Loucy (cell line): ENCODE results near the gene EEF1A1.

Source experiments
- EZH2phosphoT487 ChIP-seq: fragments of 200-600 bp; IDR thresholded peaks from 2 replicates; pipeline ENCODE4 v1.6.1; 2018; ENCODE audit warnings: antibody characterized with exemption, mild to moderate bottlenecking, moderate library complexity, borderline replicate concordance
- TF ChIP-seq, protein P1 (sequence below): fragments of 200-600 bp; sonication (generic); conservative IDR thresholded peaks from 2 replicates; pipeline ENCODE4 v1.5.1; 2014; ENCODE audit warnings: mild to moderate bottlenecking, antibody characterized with exemption, low read length

GRCh38 chr6:73569121-73569520 lies 48.3 kb upstream of the EEF1A1 start:
- TF ChIP-seq, protein P1, sequence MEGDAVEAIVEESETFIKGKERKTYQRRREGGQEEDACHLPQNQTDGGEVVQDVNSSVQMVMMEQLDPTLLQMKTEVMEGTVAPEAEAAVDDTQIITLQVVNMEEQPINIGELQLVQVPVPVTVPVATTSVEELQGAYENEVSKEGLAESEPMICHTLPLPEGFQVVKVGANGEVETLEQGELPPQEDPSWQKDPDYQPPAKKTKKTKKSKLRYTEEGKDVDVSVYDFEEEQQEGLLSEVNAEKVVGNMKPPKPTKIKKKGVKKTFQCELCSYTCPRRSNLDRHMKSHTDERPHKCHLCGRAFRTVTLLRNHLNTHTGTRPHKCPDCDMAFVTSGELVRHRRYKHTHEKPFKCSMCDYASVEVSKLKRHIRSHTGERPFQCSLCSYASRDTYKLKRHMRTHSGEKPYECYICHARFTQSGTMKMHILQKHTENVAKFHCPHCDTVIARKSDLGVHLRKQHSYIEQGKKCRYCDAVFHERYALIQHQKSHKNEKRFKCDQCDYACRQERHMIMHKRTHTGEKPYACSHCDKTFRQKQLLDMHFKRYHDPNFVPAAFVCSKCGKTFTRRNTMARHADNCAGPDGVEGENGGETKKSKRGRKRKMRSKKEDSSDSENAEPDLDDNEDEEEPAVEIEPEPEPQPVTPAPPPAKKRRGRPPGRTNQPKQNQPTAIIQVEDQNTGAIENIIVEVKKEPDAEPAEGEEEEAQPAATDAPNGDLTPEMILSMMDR: no peak
- no peak for TF ChIP-seq EZH2phosphoT487
